GM13977 (cell line): ENCODE data around the gene ANO1.
"Not testable (repeated sequence)": the region's sequence is repeated elsewhere in the genome, so short reads cannot be mapped to it uniquely, and the experiment has no call there.

ENCODE experiments used
- DNase-seq: peaks from one replicate; pipeline ENCODE4 v3.0.0; 2012; ENCODE audit warnings: low spot score
- in situ Hi-C: fragments of 300-500 bp; cut with MboI; formaldehyde crosslinking; loops from one replicate; pipeline ENCODE4 v1.12.0; 2022; ENCODE audit warnings: low sequenced_read_pairs, low pct_unique_long_range_greater_than_20kb, mixed read lengths, inconsistent platforms; ENCODE audit not compliant: unreplicated experiment
- TF ChIP-seq, protein P1 (sequence below): IDR thresholded peaks from 2 replicates; pipeline ENCODE4 v1.5.1; 2012; ENCODE audit warnings: mild to moderate bottlenecking, control low read depth; ENCODE audit not compliant: insufficient read depth; ENCODE audit errors: extremely low read depth, missing control alignments

Gene ANO1

DNA sequence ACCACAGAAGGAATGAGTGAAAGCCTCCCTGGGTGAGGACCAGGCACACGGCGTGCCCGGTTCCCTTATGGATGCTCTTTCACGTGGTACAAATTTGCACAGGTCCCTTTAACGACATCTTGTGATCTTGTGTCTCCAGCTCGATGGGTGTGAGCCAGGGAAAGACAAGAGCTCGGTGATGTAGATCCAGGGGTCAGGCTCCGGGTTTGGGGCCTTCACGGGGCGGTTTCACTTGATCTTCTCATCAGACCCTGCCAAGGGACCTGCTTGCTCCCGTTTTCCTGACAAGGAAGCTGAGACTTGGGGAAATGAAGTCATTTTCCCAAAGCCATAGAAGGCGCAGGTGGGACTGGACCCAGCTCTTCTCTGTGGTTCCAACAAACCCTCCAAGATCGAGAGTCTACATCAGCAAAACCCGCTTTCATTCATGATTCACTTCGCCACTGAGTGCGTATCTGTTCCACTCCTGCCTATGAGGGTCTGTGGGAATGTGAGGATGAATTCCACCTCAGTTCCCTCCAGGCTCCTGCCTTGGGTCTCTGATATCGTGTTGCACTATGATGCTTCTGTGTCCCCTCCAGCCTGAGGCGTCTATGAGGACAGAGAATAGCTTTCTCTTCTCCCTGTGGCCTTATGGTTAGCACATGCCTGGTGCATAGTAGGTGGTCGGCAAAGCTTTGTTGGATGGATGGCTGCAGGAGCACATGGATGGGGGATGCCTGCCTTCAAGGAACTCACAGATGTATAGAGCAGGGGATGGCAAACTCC is 45.0 kb upstream of the ANO1 start:
- TF ChIP-seq, protein P1, sequence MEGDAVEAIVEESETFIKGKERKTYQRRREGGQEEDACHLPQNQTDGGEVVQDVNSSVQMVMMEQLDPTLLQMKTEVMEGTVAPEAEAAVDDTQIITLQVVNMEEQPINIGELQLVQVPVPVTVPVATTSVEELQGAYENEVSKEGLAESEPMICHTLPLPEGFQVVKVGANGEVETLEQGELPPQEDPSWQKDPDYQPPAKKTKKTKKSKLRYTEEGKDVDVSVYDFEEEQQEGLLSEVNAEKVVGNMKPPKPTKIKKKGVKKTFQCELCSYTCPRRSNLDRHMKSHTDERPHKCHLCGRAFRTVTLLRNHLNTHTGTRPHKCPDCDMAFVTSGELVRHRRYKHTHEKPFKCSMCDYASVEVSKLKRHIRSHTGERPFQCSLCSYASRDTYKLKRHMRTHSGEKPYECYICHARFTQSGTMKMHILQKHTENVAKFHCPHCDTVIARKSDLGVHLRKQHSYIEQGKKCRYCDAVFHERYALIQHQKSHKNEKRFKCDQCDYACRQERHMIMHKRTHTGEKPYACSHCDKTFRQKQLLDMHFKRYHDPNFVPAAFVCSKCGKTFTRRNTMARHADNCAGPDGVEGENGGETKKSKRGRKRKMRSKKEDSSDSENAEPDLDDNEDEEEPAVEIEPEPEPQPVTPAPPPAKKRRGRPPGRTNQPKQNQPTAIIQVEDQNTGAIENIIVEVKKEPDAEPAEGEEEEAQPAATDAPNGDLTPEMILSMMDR = no peak
- no peak for DNase-seq
- in situ Hi-C loops = no loop called here

DNA sequence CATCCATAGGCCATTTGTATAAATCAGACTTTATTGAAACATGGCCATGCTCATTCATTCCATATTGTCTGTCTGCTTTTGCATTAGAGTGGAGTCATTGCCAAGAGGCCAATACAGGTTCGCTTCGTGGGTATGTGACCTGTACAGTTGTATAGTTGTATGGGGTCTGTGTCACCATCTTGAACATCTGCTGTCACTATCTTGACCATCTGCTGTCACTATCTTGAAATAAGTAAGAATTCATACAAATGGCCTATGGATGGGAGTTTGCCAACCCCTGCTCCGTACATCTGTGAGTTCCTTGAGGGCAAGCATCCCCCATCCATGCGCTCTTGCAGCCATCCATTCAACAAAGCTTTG is 44.4 kb upstream of the ANO1 start:
- TF ChIP-seq, protein P1 = no peak
- in situ Hi-C loops = no loop called here
- no peak for DNase-seq

DNA sequence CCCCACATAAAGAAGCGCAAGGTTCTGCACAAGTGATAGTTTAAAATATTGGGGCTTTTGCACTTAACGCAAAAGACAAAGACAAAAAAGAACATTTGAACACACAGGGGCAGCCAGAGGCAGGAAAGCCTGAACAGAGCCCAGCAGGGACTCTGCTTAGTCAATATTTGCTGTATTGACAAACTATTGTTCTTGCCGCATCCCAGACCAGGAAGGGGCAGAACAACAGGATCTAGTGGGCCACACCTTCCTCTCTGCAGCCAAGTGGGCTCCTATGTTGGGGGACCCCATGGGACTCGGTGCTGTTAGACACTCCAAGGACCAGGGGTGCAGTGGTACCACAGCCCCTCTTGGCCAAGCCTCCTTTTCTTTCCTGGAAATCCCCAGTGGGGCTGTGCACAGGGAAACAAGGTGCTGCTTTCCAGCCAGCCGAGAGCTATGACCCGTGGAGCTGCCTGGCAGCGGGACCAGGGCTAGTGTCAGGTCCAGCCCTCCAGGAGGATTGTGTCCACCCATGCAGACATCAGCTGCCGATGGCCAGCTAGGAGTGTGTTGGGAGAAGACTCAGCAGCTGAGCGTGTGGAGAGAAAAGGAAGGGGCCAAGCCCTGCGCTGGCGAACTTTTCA is 43.3 kb upstream of the ANO1 start:
- TF ChIP-seq, protein P1 = no peak
- in situ Hi-C loops = no loop called here
- no peak for DNase-seq

DNA sequence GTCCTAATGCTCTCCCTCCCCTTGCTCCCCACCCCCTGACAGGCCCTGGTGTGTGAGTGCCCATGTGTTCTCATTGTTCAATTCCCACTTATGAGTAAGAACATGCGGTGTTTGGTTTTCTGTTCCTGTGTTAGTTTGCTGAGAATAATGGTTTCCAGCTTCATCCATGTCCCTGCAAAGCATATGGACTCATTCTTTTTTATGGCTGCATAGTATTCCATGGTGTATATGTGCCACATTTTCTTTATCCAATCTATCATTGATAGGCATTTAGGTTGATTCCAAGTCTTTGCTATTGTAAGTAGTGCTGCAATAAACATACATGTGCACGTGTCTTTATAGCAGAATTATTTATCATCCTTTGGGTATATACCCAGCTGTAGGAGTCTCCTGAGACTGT is 42.5 kb upstream of the ANO1 start:
- in situ Hi-C loops, DNase-seq: not testable (repeated sequence)

DNA sequence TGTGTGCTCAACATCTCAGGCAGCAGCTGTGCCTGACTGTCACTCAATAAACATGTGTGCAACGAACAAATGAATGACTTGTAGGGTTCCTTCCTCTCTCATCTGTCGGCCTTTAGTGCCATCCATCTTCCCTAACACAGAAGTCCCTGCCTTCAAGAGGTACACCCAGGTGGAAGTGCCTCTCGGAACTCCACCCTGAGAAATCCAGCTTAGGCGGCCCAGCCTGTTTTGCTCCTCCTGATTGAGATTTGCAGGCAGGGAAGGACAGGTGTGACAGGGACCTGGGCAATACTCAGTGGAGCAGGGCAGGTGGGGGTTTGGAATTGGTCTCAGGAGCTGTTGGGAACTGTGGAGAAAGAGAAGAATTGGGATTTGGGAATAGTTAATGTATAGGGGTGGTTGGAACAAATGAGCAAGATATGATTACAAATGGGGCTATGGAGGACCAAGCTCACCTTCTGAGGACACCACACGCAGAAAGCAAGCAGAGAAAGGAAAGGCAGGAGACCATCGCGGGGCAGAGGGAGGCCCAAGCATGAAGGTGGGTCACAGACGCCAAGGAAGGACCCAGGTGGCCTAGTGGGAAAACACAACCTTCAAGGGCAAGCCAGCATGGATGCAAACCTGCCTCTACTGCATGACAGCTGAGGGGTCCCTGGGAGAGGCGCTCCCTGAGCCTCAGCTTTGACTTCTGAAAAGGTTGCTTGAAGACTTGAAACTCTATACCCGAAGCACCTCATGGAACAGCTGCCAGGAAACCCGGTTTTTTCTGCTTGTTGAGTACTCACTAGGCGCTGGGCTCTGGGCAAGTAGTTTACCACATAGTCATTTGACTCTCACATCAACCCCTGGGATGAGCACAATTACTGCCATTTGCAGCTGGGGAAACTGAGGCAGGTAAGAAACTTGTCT is 40.9 kb upstream of the ANO1 start:
- DNase-seq = no peak
- in situ Hi-C loops = no loop called here
- TF ChIP-seq, protein P1 = no peak

DNA sequence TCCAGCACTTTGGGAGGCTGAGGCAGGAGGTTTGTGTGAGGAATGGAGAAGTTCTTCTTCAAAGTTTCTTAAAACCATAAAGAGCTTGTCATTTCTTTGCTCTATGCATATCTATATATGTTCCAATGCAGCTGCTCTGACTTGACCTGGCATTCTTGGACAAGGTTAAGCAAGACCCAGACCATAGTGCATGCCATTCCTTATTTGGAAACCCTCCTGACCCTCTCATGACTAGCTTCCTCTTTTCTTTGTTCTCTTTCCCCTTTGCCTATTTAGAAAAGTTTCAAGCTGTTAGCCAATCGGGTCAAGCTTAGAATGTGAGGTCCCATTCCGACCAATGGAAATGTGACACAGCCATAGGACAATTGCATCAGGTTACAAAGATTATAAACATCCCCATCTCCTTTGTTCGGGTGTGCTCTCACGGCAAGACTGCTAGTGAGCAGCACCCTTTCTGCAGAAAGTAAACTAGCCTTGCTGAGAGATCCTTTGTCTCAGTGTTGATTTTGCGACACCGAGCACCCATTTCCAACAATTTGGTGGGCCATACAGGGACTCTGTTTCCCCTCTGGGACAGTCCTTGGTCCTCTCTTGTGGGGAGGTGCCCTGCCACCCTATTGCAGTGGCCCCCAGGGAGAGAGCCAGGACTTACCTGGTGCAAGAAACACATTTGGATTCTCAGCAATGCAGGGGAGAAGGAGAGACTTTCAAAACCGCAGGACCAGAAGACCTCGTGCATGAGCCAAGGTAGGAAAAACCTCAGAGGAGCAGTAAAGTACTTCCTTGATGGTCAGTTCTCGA is 39.9 kb upstream of the ANO1 start:
- in situ Hi-C loops = no loop called here
- TF ChIP-seq, protein P1 = no peak
- DNase-seq = no peak
